AG04449 (cell line): ENCODE data around the gene GTF2IRD1.

ENCODE experiments used
- CTCF ChIA-PET: fragments of 350-600 bp; formaldehyde crosslinking; extraction: SDS; loops from one replicate; lab custom pipeline; 2021; ENCODE audit warnings: antibody characterized with exemption; lab: Yijun Ruan, JAX
- POLR2A ChIA-PET: fragments of 400-600, 350-600 bp; formaldehyde crosslinking; extraction: SDS; loops from one replicate; lab custom pipeline; 2020; ENCODE audit warnings: antibody characterized with exemption, inconsistent platforms; lab: Yijun Ruan, JAX
- DNase-seq: peaks from one replicate; pipeline ENCODE4 v3.0.0-alpha.2; 2010; ENCODE audit warnings: low read depth, low spot score
- H3K4me3 ChIP-seq: 2 replicates; pipeline ENCODE4 v1.5.1; 2011; ENCODE audit warnings: low read depth, mild to moderate bottlenecking, control low read depth, low read length
- TF ChIP-seq, protein P1 (sequence below): IDR thresholded peaks from one replicate; pipeline ENCODE4 v1.5.1; 2011; ENCODE audit warnings: mild to moderate bottlenecking, moderate library complexity, low read length, control low read depth, inconsistent platforms; ENCODE audit not compliant: insufficient read depth; ENCODE audit errors: missing control alignments

GTF2IRD1 gene

DNA sequence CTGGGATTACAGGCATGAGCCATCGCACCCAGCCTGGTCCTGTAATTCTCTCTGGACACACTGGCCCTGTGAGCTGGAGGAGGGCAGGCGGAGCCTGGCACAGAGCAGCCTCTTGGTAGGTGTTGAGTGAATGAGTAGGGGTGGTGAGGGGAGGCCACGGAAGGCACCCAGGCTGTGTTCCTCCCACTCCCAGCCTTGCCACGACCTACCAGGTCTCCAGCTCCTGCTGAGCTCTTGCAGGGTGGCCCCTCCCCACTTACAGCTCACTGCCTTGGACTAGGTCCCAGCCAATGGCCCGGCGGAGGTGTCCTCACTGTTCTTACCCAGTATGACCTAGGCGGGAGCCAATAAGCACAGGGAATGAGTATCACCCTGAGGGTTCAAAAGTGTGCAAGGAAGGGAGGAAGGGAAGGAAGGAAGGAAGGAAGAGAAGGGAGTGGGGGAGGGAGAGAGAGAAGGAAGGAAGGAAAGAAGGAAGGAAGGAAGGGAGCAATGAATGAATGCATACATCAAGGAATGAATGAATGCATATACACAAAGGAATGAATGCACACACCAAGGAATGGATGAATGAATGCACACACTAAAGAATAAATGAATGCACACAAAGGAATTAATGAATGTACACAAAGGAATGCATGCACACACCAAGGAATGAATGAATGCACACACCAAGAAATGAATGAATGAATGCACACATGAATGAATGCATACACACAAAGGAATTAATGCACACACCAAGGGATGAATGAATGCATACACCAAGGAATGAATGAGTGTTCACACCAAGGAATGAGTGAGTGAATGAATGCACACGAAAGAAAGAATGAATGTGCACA is 45.5 kb downstream of the GTF2IRD1 start:
- H3K4me3 ChIP-seq, result no peak overlapping the region
- DNase-seq, result no peak
- TF ChIP-seq, protein P1, sequence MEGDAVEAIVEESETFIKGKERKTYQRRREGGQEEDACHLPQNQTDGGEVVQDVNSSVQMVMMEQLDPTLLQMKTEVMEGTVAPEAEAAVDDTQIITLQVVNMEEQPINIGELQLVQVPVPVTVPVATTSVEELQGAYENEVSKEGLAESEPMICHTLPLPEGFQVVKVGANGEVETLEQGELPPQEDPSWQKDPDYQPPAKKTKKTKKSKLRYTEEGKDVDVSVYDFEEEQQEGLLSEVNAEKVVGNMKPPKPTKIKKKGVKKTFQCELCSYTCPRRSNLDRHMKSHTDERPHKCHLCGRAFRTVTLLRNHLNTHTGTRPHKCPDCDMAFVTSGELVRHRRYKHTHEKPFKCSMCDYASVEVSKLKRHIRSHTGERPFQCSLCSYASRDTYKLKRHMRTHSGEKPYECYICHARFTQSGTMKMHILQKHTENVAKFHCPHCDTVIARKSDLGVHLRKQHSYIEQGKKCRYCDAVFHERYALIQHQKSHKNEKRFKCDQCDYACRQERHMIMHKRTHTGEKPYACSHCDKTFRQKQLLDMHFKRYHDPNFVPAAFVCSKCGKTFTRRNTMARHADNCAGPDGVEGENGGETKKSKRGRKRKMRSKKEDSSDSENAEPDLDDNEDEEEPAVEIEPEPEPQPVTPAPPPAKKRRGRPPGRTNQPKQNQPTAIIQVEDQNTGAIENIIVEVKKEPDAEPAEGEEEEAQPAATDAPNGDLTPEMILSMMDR, result no peak
- POLR2A ChIA-PET, result no interaction called here
- CTCF ChIA-PET, result no interaction called here

DNA sequence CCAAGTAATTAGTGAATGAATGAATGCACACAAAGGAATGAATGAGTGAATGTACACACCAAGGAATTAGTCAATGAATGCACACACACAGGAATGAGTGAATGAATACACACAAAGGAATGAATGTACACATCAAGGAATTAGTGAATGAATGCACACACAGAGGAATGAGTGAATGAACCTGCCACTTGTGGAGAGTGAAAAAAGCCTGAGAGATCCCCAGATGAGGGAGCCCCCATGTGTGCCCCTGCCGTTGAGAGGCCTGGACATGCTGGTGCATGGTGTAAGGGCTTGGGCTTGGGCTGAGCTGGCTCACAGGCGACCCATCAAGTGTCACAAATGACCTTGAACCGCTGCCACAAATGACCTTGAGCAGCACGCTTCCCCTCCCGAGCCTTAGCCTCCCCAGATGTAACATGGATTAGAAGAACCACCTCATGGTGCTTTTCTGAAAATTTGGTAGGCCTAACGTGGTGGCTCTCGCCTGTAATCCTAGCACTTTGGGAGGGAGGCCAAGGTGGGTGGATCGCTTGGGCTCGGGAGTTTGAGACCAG is 46.2 kb downstream of the GTF2IRD1 start:
- TF ChIP-seq, protein P1, result no peak
- POLR2A ChIA-PET, result no interaction called here
- CTCF ChIA-PET, result no interaction called here
- no peak overlapping the region for H3K4me3 ChIP-seq
- DNase-seq, result no peak

DNA sequence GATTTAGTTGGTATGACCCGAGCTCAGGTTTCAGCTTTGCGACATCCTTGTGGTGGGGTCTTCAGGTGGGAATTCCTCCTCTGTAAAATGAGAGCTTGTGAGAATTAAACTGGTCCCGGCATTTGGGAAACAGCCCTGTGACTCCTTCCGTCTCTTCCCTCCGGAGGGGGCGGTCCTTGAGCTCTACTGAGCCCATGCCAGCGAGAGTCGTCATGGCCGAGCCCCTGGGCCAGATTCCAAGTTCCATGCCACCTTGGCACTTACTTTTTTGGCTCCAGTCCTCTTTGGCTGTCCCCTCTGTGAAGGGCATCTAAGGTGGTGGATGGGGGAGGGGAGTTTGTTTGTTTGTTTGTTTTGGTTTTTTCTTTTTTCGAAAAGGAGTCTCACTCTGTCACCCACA is 47.6 kb downstream of the GTF2IRD1 start:
- ChIA-PET POLR2A (no interaction called here), CTCF (interaction anchor here (0.7 to 1.6 kb wide), 2 partner anchors 84 kb away, joined by 3 to 5 read pairs; no protein-coding TSS in a partner anchor)
- TF ChIP-seq, protein P1, result no peak
- DNase-seq, result no peak
- H3K4me3 ChIP-seq, result no peak overlapping the region

DNA sequence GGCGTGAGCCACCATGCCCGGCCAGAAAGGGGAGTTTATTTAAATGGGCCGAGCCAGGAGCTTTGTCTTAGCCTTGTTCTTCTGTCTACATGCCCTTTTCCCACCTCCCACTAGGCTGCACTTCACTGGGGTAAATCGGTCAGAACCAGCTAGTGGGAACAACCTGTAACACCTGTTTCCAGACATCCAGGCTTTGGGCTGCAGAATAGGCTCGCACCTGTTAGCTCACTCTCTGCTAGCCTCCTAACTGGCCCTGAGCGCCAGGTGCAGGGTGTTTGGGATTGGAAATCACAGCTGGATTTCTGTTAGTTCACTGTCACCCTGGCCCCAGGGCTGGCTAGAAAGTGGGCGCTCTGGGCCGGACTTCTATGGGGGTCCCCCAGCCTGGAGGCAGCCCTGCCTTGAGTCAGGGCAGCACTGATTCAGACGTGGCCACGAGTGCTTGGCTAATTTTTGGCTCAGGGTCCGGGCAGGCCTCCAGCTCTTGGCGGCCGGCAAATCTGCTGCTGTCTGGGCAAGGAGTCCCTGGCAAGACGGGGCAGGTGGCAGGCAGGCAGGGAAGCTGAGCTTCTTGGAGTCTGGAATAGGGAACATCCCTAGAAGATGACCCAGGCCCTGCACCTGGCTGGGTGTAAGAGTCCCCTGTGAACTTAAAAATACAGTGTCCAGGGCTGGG is 48.6 kb downstream of the GTF2IRD1 start:
- H3K4me3 ChIP-seq, result no peak overlapping the region
- no peak for DNase-seq
- POLR2A ChIA-PET, result no interaction called here
- TF ChIP-seq, protein P1, result no peak
- CTCF ChIA-PET, result interaction anchor here (0.6 to 1.6 kb wide), 3 partner anchors 53 to 123 kb away, joined by 3 to 5 read pairs (median 4); no protein-coding TSS in a partner anchor

DNA sequence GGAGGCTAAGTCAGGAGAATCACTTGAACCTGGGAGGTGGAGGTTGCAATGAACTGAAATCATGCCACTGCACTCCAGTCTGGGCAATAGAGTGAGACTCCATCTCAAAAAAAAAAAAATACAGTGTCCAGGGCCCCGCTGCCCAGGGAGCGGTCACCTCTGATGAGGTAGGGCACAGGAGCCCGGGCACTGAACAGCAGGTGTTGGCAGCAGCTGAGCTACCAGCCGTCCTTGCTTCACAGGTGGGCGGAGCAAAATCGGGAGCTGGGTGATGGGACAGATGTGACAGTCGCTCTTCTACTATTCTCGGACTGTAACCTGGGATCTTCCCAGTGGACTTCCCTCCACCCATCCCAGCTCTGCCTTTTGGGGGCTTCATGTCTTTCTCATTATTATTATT is 49.4 kb downstream of the GTF2IRD1 start:
- ChIA-PET POLR2A (no interaction called here), CTCF (interaction anchor here (1.5 to 1.6 kb wide), 2 partner anchors 54 to 86 kb away, joined by 4 to 5 read pairs; no protein-coding TSS in a partner anchor)
- DNase-seq, result no peak
- H3K4me3 ChIP-seq, result no peak overlapping the region
- TF ChIP-seq, protein P1, result no peak

DNA sequence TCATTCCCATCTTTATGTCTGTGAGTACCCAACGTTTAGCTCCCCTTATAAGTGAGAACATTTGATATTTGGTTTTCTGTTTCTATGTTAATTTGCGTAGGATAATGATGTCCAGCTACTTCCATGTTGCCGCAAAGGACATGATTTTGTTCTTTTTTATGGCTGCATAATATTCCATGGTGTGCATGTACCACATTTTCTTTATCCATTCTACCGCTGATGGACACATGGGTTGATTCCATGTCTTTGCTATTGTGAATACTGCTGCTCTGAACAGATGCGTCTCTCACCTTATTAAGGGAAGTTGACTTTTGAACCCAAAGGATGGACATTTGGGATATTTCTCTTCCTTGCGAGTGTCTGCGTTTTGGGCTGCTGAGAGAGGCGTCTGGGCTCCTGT is 50.2 kb downstream of the GTF2IRD1 start:
- TF ChIP-seq, protein P1, result no peak

More for the DNA sequence above, 50.2 kb downstream of the GTF2IRD1 start:
- no peak overlapping the region for H3K4me3 ChIP-seq
- ChIA-PET POLR2A (no interaction called here), CTCF (interaction anchor here (1.5 kb wide), 1 partner anchor 55 kb away, joined by 4 read pairs; no protein-coding TSS in a partner anchor)
- DNase-seq, result no peak
